22Rv1 (cell line): ENCODE measurements around the gene ANTXRL.
"Not testable (repeated sequence)": the region's sequence is repeated elsewhere in the genome, so short reads cannot be mapped to it uniquely, and the experiment has no call there.

ENCODE experiments used
- H3K27ac ChIP-seq: fragments of 450-650 bp; 2 replicates; pipeline ENCODE4 v1.5.1; 2017
- CTCF ChIP-seq: fragments of 450-650 bp; IDR thresholded peaks from 2 replicates; pipeline ENCODE4 v1.5.1; 2017; ENCODE audit warnings: mild to moderate bottlenecking
- ZFX ChIP-seq: fragments of 450-650 bp; IDR thresholded peaks from 2 replicates; pipeline ENCODE4 v1.6.1; 2017; ENCODE audit warnings: antibody characterized with exemption, borderline replicate concordance

ANTXRL gene

GRCh38 chr10:46247181-46247475 lies 39.7 kb upstream of the ANTXRL start:
- TF ChIP-seq ZFX, result no peak
- no peak for TF ChIP-seq CTCF
- H3K27ac ChIP-seq, result no peak overlapping the region

- no peak for TF ChIP-seq CTCF
- no peak for TF ChIP-seq ZFX
- no peak overlapping the region for H3K27ac ChIP-seq
These were observed 38.8 kb upstream of the ANTXRL start for GRCh38 chr10:46247808-46248569.

- H3K27ac ChIP-seq, result no peak overlapping the region
- TF ChIP-seq CTCF, result no peak
- TF ChIP-seq ZFX, result no peak
These were observed 38.1 kb upstream of the ANTXRL start for GRCh38 chr10:46248651-46249146.

GRCh38 chr10:46249617-46250344 lies 37.0 kb upstream of the ANTXRL start:
- not testable (repeated sequence) for H3K27ac ChIP-seq

GRCh38 chr10:46250481-46250880 lies 36.3 kb upstream of the ANTXRL start:
- no peak for TF ChIP-seq CTCF
- H3K27ac ChIP-seq, result no peak overlapping the region

GRCh38 chr10:46250898-46251856 lies 35.6 kb upstream of the ANTXRL start:
- no peak overlapping the region for H3K27ac ChIP-seq
- TF ChIP-seq CTCF (no peak), ZFX (no peak)

- TF ChIP-seq CTCF, result no peak
- no peak for TF ChIP-seq ZFX
- H3K27ac ChIP-seq, result no peak overlapping the region
These were observed 34.6 kb upstream of the ANTXRL start for GRCh38 chr10:46251857-46252847.
